ENCODE measurements around the gene UNC5CL. TPM values are rescaled to one million over a fixed set of nuclear protein-coding genes. Genes with fewer than 3 reads are reported as not detected.

UNC5CL gene
- total RNA-seq, 1 donor from 2014 or later = 0.51 TPM

DNA sequence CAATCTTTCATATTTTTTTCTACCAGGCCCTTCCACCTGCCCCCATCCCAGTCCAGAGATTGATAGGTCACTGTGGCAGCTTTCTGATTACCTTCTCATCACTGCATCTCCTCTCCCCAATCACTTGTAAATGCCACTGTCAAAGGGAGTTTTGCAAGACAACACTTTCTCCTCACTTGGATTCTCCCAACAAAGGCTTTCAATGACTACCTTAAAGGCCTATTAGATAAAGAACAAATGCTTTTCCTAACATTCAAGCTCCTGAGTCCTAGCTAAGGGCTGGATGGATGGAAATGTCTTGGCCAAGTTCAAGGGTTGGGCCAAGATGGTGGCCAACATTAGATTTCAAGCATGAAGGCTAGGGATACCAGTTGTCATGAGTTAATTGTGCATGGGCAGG, 55.3 kb downstream of the UNC5CL start:
- Mint-ChIP-seq H3K27ac (ENCODE audit: unreplicated experiment) (no peak overlapping the region), H3K36me3 (ENCODE audit: unreplicated experiment) (no peaks in the 10 kb centered on the region), H3K9me3 (ENCODE audit: unreplicated experiment) (no peaks in the 10 kb centered on the region), H3K27me3 (ENCODE audit: unreplicated experiment) (peaks cover 44% of the 10 kb centered on the region), H3K4me1 (ENCODE audit: unreplicated experiment) (no peaks in the 10 kb centered on the region), H3K4me3 (ENCODE audit: unreplicated experiment) (no peak overlapping the region)
- DNase-seq (ENCODE audit: extremely low spot score, unreplicated experiment) = no peak
- TF ChIP-seq, protein P1, sequence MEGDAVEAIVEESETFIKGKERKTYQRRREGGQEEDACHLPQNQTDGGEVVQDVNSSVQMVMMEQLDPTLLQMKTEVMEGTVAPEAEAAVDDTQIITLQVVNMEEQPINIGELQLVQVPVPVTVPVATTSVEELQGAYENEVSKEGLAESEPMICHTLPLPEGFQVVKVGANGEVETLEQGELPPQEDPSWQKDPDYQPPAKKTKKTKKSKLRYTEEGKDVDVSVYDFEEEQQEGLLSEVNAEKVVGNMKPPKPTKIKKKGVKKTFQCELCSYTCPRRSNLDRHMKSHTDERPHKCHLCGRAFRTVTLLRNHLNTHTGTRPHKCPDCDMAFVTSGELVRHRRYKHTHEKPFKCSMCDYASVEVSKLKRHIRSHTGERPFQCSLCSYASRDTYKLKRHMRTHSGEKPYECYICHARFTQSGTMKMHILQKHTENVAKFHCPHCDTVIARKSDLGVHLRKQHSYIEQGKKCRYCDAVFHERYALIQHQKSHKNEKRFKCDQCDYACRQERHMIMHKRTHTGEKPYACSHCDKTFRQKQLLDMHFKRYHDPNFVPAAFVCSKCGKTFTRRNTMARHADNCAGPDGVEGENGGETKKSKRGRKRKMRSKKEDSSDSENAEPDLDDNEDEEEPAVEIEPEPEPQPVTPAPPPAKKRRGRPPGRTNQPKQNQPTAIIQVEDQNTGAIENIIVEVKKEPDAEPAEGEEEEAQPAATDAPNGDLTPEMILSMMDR (IDR thresholded peaks at IDR 0.05) = no peak

DNA sequence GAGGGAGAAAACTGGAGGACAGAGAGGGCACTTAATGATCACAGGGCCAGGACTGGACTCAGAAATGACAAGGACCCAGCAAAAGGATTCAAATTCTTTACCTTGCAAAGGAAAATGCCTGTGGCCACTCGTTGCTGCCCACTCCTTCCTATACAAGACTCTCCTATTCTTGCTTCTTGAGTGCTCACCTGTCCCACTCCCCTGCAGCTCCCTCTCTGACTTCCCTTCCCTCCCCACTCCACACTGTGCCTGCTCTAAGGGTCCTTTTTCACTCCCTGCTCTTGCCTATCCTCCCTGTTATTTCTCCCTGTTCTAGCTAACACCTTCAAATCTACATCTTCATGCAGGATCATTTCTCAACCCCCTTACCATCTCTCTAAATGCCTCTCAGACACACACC, 56.1 kb downstream of the UNC5CL start:
- no peak for DNase-seq (ENCODE audit: extremely low spot score, unreplicated experiment)
- TF ChIP-seq, protein P1 (IDR thresholded peaks at IDR 0.05) = no peak
- no peaks in the 10 kb centered on the region for H3K9me3 Mint-ChIP-seq (ENCODE audit: unreplicated experiment)
- no peaks in the 10 kb centered on the region for H3K4me1 Mint-ChIP-seq (ENCODE audit: unreplicated experiment)
- no peaks in the 10 kb centered on the region for H3K36me3 Mint-ChIP-seq (ENCODE audit: unreplicated experiment)
- H3K27ac Mint-ChIP-seq (ENCODE audit: unreplicated experiment) = no peak overlapping the region
- H3K27me3 Mint-ChIP-seq (ENCODE audit: unreplicated experiment) = peaks cover 45% of the 10 kb centered on the region
- H3K4me3 Mint-ChIP-seq (ENCODE audit: unreplicated experiment) = no peak overlapping the region

DNA sequence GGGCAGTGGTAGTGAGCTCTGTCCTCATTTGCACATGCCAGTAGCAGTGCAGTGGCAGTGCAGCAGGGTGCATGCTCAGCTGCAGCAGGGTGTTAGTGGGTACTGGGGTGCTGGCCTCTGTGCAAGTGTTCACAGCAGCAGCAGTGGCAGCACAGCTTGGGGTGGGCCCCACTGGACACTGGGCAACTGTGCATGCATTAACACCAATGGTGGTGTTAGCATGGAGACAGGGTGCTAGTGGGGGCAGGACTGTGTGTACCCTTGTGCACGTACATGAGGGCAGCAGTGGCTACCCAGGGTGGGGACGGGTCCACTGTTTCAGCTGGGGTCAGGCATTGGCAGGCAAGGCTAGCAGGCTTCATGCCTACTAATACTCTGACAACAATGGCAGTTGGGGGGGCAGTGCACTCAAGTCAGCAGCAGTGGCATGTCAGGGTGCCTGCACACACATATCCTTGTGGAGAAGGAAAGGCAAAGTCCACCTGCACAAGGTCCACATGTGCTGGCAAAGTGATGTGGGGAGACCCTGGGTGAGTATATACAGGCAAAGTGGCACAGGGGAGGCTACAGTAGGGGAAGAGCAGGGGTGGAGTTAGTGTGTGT, 60.2 kb downstream of the UNC5CL start:
- H3K4me1 Mint-ChIP-seq (ENCODE audit: unreplicated experiment) = no peaks in the 10 kb centered on the region
- no peaks in the 10 kb centered on the region for H3K9me3 Mint-ChIP-seq (ENCODE audit: unreplicated experiment)
- TF ChIP-seq, protein P1 (IDR thresholded peaks at IDR 0.05) = no peak
- H3K4me3 Mint-ChIP-seq (ENCODE audit: unreplicated experiment) = no peak overlapping the region
- no peaks in the 10 kb centered on the region for H3K36me3 Mint-ChIP-seq (ENCODE audit: unreplicated experiment)
- DNase-seq (ENCODE audit: extremely low spot score, unreplicated experiment) = no peak
- no peak overlapping the region for H3K27ac Mint-ChIP-seq (ENCODE audit: unreplicated experiment)
- H3K27me3 Mint-ChIP-seq (ENCODE audit: unreplicated experiment) = peaks cover 72% of the 10 kb centered on the region

DNA sequence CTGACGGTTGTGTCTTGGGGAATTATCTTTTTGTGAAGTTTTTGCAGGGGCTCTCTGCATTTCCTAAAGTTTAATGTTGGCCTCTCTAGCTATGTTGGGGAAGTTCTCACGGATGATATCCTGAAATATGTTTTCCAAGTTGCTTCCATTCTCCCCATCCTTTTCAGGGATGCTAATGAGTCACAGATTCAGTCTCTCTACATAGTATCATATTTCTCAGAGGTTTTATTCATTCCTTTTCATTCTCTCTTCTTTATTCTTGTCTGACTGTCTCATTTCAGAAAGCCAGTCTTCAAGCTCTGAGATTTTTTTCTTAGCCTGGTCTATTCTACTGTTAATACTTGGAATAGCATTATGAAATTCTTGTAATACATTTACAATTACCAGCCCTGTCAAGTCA, 61.3 kb downstream of the UNC5CL start:
- Mint-ChIP-seq H3K9me3 (ENCODE audit: unreplicated experiment) (peaks cover under 1% of the 10 kb centered on the region), H3K36me3 (ENCODE audit: unreplicated experiment) (no peaks in the 10 kb centered on the region), H3K4me1 (ENCODE audit: unreplicated experiment) (no peaks in the 10 kb centered on the region), H3K27me3 (ENCODE audit: unreplicated experiment) (peaks cover 71% of the 10 kb centered on the region), H3K27ac (ENCODE audit: unreplicated experiment) (no peak overlapping the region), H3K4me3 (ENCODE audit: unreplicated experiment) (no peak overlapping the region)
- DNase-seq (ENCODE audit: extremely low spot score, unreplicated experiment) = no peak
- TF ChIP-seq, protein P1 (IDR thresholded peaks at IDR 0.05) = no peak

DNA sequence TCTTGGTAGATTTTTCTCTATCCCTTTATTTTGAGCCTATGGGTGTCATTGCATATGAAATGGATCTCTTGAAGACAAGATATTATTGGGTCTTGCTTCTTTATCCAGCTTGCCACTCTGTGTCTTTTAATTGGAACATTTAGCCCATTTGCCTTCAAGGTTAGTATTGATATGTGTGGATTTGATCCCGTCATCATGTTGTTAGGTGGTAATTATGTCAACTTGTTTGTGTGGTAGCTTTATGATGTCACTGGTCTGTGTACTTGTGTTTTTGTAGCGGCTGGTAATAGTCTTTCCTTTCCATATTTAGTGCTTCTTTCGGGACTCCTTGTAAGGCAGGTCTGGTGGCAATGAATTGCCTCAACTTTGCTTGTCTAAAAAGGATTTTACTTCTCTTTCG, 61.9 kb downstream of the UNC5CL start:
- no peak overlapping the region for H3K4me3 Mint-ChIP-seq (ENCODE audit: unreplicated experiment)
- peaks cover 69% of the 10 kb centered on the region for H3K27me3 Mint-ChIP-seq (ENCODE audit: unreplicated experiment)
- DNase-seq (ENCODE audit: extremely low spot score, unreplicated experiment) = no peak
- no peaks in the 10 kb centered on the region for H3K4me1 Mint-ChIP-seq (ENCODE audit: unreplicated experiment)
- no peak overlapping the region for H3K27ac Mint-ChIP-seq (ENCODE audit: unreplicated experiment)
- H3K36me3 Mint-ChIP-seq (ENCODE audit: unreplicated experiment) = no peaks in the 10 kb centered on the region
- TF ChIP-seq, protein P1 (IDR thresholded peaks at IDR 0.05) = no peak
- H3K9me3 Mint-ChIP-seq (ENCODE audit: unreplicated experiment) = peaks cover 4% of the 10 kb centered on the region

Other genes starting within 250 kb of the UNC5CL start
- not detected in 2 replicates for gene TSPO2, start 3.2 kb upstream of the UNC5CL start, total RNA-seq
- not detected in 2 replicates for gene APOBEC2, start 14.0 kb upstream of the UNC5CL start, total RNA-seq
- 14.7 and 17.2 TPM in 2 replicates for gene OARD1, start 33.1 kb upstream of the UNC5CL start, total RNA-seq
- gene NFYA, start 33.8 kb upstream of the UNC5CL start, total RNA-seq = 26.0 and 26.9 TPM in 2 replicates
- not detected in 2 replicates for gene TREML1, start 115.1 kb upstream of the UNC5CL start, total RNA-seq
- not detected in 2 replicates for gene TREM2, start 123.9 kb upstream of the UNC5CL start, total RNA-seq
- gene TREML2, start 161.9 kb upstream of the UNC5CL start, total RNA-seq = not detected in 2 replicates
- not detected in 2 replicates for gene TREML4, start 189.1 kb upstream of the UNC5CL start, total RNA-seq
- not detected in 2 replicates for gene TREM1, start 247.5 kb upstream of the UNC5CL start, total RNA-seq

All from osteocyte (in vitro differentiated cells).